MG63 (cell line): Measurements from ENCODE around the gene ANKRD18A. TPM values are rescaled to one million over a fixed set of nuclear protein-coding genes. Genes with fewer than 3 reads are reported as not detected.

Source experiments
- total RNA-seq: library from RNA; depleted of rRNA; stranded (reverse); fragments of >200 nt; shearing (Covaris generic); gene quantifications from 2 replicates; pipeline ENCODE4 v1.2.3, GENCODE V29; 2014; ENCODE audit warnings: low replicate concordance; rRNA removed

Gene ANKRD18A
- total RNA-seq, 1 experiment from 2014 or later = 0.07 TPM

Other genes starting within 250 kb of the ANKRD18A start
- 61.3 and 79.0 TPM in 2 replicates for gene ALDH1B1, start 227.9 kb downstream of the ANKRD18A start, total RNA-seq
- 0.95 and 2.3 TPM in 2 replicates for gene IGFBPL1, start 196.1 kb downstream of the ANKRD18A start, total RNA-seq
- not detected in 2 replicates for gene FAM240B, start 99.5 kb upstream of the ANKRD18A start, total RNA-seq